ENCODE measurements around the gene PVALEF.

The PVALEF gene

DNA sequence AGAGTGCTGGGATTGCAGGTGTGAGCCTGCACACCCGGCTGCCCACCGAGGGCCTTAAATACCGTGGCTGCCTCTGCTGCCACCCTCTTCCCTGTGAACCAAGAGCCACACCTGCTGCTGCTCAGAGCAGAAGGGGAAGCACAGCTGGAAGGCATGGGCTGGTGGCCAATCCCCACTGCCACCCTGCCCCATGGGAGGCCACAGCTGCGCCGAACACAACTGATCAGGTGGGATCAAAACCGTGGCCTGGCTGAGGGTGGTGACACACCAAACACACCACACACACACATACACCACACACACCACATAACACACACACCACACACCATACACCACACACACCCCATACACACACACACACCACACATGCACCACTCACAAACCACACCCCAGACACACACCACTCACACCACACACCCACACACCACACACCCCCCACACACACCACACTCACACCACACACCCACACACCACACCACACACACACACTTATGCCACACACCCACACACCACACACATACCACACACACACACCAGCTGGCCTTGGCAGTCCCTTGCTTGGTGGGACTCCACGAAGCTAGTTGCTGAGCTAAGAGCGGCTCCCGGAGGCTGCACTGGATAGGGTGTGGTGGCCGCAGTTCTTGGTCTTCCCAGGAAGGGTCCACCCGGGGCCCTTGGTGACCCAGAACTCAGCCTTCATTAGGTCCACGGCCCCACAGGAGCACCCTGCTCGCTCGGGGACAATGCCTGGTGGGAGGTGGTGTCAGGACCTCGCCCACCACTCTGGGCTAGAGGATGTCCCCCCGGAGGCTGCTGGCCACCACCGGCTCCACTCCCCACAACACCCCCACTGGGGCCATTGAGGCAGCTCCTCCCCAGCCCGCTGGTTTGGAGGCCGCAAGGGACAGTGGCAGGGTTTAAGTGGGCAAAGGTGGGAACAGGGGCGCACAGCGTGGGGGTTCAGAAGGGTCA is 42.6 kb downstream of the PVALEF start:
- no peaks in the 10 kb centered on the region for H3K27me3 ChIP-seq (ENCODE audit: control insufficient read depth in 1 of 2, insufficient read depth in 2 of 2, low read length in 2 of 2)
- H3K4me1 ChIP-seq (ENCODE audit: insufficient read depth, low read length): no peaks in the 10 kb centered on the region
- no peaks in the 10 kb centered on the region for H3K9me3 ChIP-seq (ENCODE audit: low read length)
- H3K27ac ChIP-seq (ENCODE audit: low read depth, low read length): no peak overlapping the region
- H3K4me3 ChIP-seq (ENCODE audit: low read depth in 1 of 2, low read length in 2 of 2): no peak overlapping the region
- no peaks in the 10 kb centered on the region for H3K36me3 ChIP-seq (ENCODE audit: insufficient read depth, low read length)
- H3K9ac ChIP-seq (ENCODE audit: low read length): no peak overlapping the region

DNA sequence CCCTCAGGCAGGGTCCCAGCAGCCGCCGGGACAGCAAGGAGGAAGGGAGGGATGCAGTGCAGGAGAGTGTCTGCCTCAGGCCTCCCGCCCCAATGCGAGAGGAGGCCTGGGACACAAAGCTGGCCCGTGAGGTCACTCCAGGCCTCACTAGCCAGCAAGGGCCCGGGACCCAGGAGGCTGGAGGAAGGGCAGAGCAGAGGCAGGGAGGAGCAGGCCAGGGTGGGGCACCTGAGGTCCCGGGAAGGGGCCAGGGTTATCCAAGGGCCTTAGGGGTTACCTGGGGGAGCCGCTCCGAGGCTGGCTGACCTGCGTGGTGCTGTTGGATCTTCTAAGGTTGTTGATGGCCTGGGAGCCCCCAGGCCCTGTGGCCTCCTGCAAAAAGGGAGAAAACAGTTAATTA is 43.3 kb downstream of the PVALEF start:
- no peak overlapping the region for H3K9ac ChIP-seq (ENCODE audit: low read length)
- no peak overlapping the region for H3K4me3 ChIP-seq (ENCODE audit: low read depth in 1 of 2, low read length in 2 of 2)
- no peaks in the 10 kb centered on the region for H3K27me3 ChIP-seq (ENCODE audit: control insufficient read depth in 1 of 2, insufficient read depth in 2 of 2, low read length in 2 of 2)
- no peak overlapping the region for H3K27ac ChIP-seq (ENCODE audit: low read depth, low read length)
- H3K36me3 ChIP-seq (ENCODE audit: insufficient read depth, low read length): no peaks in the 10 kb centered on the region
- H3K9me3 ChIP-seq (ENCODE audit: low read length): no peaks in the 10 kb centered on the region
- no peaks in the 10 kb centered on the region for H3K4me1 ChIP-seq (ENCODE audit: insufficient read depth, low read length)

DNA sequence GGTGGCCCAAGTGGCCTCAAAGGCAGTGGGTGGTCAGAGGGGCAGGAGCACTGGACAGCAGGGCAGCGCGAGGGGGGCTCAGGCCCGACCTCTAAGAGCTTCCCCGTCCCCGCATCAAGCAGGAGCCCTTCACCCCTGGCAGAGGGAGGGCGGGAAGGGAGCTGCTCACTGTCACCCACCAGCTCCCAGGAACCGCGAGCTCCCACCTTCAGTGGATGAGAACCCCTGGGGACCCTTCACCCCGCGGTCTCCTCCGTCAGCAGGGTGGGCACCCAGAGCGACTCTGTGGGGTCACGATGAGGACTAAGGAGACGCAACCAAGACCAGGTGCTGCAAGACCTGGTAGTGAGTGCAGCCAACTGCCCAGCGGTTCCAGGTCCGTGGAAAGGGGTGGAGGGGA is 43.8 kb downstream of the PVALEF start:
- Histone ChIP-seq H3K27me3 (ENCODE audit: control insufficient read depth in 1 of 2, insufficient read depth in 2 of 2, low read length in 2 of 2) (no peaks in the 10 kb centered on the region), H3K36me3 (ENCODE audit: insufficient read depth, low read length) (no peaks in the 10 kb centered on the region), H3K9ac (ENCODE audit: low read length) (no peak overlapping the region), H3K27ac (ENCODE audit: low read depth, low read length) (no peak overlapping the region), H3K4me1 (ENCODE audit: insufficient read depth, low read length) (no peaks in the 10 kb centered on the region), H3K4me3 (ENCODE audit: low read depth in 1 of 2, low read length in 2 of 2) (no peak overlapping the region), H3K9me3 (ENCODE audit: low read length) (no peaks in the 10 kb centered on the region)

DNA sequence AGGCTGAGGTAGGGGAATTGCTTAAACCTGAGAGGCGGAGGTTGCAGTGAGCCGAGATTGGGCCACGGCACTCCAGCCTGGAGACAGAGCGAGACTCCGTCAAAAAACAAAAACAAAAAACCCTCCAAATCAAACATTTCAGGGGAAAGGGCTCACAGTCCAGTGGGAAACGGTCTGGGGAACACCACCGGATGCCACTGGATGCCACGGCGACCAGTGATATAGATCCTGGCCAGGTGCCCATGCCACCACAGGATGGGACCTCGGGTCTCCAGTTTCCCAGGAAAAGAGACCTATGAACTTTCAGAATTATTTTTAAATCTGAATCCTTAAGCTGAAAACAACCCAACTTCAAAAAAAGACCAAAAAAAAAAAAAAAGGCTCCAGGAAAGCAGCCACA is 45.2 kb downstream of the PVALEF start:
- Histone ChIP-seq H3K9ac (ENCODE audit: low read length) (no peak overlapping the region), H3K36me3 (ENCODE audit: insufficient read depth, low read length) (no peaks in the 10 kb centered on the region), H3K4me3 (ENCODE audit: low read depth in 1 of 2, low read length in 2 of 2) (no peak overlapping the region), H3K27ac (ENCODE audit: low read depth, low read length) (no peak overlapping the region), H3K9me3 (ENCODE audit: low read length) (no peaks in the 10 kb centered on the region), H3K4me1 (ENCODE audit: insufficient read depth, low read length) (no peaks in the 10 kb centered on the region), H3K27me3 (ENCODE audit: control insufficient read depth in 1 of 2, insufficient read depth in 2 of 2, low read length in 2 of 2) (no peaks in the 10 kb centered on the region)

DNA sequence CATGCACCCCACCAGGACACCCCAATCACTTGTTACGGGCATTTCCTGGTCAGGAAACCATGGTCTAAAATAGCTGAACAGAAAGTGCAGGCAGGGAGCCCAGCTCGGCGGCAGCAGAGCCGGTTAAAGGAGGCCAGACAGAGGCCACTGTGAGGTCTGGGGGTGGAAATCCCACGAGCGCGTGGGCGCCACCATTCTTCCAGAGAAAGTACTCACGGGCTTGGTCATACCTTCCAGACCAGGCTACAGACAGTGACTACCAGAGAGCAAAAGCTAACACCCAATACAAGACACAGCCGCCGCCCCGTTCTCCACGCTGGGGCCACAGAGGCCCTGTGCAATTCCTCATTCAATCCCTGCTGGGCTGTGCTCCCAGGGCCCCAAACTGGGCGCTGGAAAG is 45.6 kb downstream of the PVALEF start:
- Histone ChIP-seq H3K4me1 (ENCODE audit: insufficient read depth, low read length) (no peaks in the 10 kb centered on the region), H3K36me3 (ENCODE audit: insufficient read depth, low read length) (no peaks in the 10 kb centered on the region), H3K4me3 (ENCODE audit: low read depth in 1 of 2, low read length in 2 of 2) (no peak overlapping the region), H3K27ac (ENCODE audit: low read depth, low read length) (no peak overlapping the region), H3K9me3 (ENCODE audit: low read length) (no peaks in the 10 kb centered on the region), H3K27me3 (ENCODE audit: control insufficient read depth in 1 of 2, insufficient read depth in 2 of 2, low read length in 2 of 2) (no peaks in the 10 kb centered on the region), H3K9ac (ENCODE audit: low read length) (no peak overlapping the region)

DNA sequence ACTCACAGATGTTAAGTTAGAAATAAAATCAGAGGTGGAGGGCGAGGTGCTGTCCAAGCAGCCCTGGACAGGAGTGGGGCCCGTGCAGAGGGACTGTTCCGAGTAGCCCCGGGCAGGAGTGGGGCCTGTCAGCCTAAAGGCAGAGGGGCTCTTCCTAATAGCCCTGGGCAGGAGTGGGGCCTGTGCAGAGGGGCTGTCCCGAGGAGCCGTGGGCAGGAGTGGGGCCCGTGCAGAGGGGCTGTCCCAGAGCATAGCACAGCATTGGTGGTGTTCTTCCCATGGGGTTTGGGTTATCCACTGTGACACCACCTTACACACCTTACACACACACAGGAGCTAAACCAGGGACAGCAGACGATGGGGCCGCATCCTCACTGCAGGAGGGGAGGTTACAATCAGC is 47.1 kb downstream of the PVALEF start:
- no peaks in the 10 kb centered on the region for H3K9me3 ChIP-seq (ENCODE audit: low read length)
- no peak overlapping the region for H3K27ac ChIP-seq (ENCODE audit: low read depth, low read length)
- H3K4me1 ChIP-seq (ENCODE audit: insufficient read depth, low read length): no peaks in the 10 kb centered on the region
- H3K4me3 ChIP-seq (ENCODE audit: low read depth in 1 of 2, low read length in 2 of 2): no peak overlapping the region
- no peaks in the 10 kb centered on the region for H3K36me3 ChIP-seq (ENCODE audit: insufficient read depth, low read length)
- no peaks in the 10 kb centered on the region for H3K27me3 ChIP-seq (ENCODE audit: control insufficient read depth in 1 of 2, insufficient read depth in 2 of 2, low read length in 2 of 2)
- H3K9ac ChIP-seq (ENCODE audit: low read length): no peak overlapping the region

DNA sequence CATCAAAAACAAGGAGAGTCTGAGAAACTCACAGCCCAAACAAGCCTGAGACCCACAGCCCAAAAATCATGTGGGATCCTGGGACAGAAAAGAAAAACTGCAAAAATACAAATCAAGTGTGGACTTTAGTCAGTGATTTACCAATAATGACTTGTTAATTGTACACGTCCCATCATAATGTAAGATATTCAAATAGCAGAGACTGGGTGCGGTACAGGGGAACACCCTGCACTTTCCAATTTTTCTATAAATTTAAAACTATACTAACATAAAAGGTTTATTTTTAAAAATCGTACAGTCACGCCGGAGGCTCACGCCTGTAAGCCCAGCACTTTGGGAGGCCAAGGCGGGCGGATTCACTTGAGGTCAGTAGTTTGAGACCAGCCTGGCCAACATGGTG is 48.7 kb downstream of the PVALEF start:
- Histone ChIP-seq H3K36me3 (ENCODE audit: insufficient read depth, low read length) (no peaks in the 10 kb centered on the region), H3K27me3 (ENCODE audit: control insufficient read depth in 1 of 2, insufficient read depth in 2 of 2, low read length in 2 of 2) (no peaks in the 10 kb centered on the region), H3K9ac (ENCODE audit: low read length) (no peak overlapping the region), H3K4me1 (ENCODE audit: insufficient read depth, low read length) (no peaks in the 10 kb centered on the region), H3K27ac (ENCODE audit: low read depth, low read length) (no peak overlapping the region), H3K4me3 (ENCODE audit: low read depth in 1 of 2, low read length in 2 of 2) (no peak overlapping the region), H3K9me3 (ENCODE audit: low read length) (no peaks in the 10 kb centered on the region)

DNA sequence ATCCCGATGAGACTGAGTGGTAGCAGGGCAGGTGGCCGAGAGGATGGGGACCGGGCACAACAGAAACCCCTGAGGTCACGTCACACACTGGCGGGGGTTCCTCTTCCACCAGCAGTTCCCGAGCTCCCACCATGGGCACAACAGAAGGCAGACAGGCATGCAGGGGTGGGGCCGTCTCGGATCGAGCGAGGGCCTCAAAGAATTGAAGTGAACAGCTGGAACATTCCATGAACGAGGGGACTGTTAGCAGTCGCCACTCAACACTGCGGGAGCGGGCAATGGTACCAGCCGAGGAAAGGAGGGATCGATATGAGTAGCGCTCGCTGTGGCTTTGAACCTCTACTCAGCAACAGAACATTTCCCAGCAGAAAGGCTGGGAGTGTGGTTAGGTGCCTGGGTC is 52.2 kb downstream of the PVALEF start:
- Histone ChIP-seq H3K27ac (ENCODE audit: low read depth, low read length) (no peak overlapping the region), H3K36me3 (ENCODE audit: insufficient read depth, low read length) (no peaks in the 10 kb centered on the region)

DNA sequence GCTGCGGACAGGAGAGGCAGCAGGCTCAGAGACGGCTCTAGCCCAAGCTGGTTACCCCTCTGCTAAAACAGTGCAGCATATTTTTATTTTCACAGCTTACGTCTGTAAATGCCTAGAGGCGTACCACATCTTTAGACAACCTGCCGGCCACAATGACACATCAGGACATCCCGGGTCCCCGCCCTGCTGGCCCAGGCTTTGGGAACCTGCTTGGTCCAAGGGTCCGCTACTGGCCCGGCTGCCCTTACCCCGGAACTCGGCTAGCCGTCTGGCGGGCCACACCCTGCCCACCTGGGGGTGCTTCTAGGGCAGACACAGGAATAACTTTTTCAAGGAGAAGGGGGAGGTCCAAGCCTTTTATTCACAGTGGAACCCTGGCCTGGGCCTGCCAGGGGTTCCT is 53.2 kb downstream of the PVALEF start:
- H3K36me3 ChIP-seq (ENCODE audit: insufficient read depth, low read length): no peaks in the 10 kb centered on the region
- no peaks in the 10 kb centered on the region for H3K27me3 ChIP-seq (ENCODE audit: control insufficient read depth in 1 of 2, insufficient read depth in 2 of 2, low read length in 2 of 2)
- H3K4me3 ChIP-seq (ENCODE audit: low read depth in 1 of 2, low read length in 2 of 2): no peak overlapping the region
- H3K4me1 ChIP-seq (ENCODE audit: insufficient read depth, low read length): peaks cover 14% of the 10 kb centered on the region
- no peaks in the 10 kb centered on the region for H3K9me3 ChIP-seq (ENCODE audit: low read length)
- H3K9ac ChIP-seq (ENCODE audit: low read length): no peak overlapping the region
- H3K27ac ChIP-seq (ENCODE audit: low read depth, low read length): no peak overlapping the region

More for the DNA sequence above, 52.2 kb downstream of the PVALEF start:
- no peaks in the 10 kb centered on the region for H3K27me3 ChIP-seq (ENCODE audit: control insufficient read depth in 1 of 2, insufficient read depth in 2 of 2, low read length in 2 of 2)
- no peaks in the 10 kb centered on the region for H3K9me3 ChIP-seq (ENCODE audit: low read length)
- peaks cover 14% of the 10 kb centered on the region for H3K4me1 ChIP-seq (ENCODE audit: insufficient read depth, low read length)
- H3K9ac ChIP-seq (ENCODE audit: low read length): no peak overlapping the region
- no peak overlapping the region for H3K4me3 ChIP-seq (ENCODE audit: low read depth in 1 of 2, low read length in 2 of 2)

DNA sequence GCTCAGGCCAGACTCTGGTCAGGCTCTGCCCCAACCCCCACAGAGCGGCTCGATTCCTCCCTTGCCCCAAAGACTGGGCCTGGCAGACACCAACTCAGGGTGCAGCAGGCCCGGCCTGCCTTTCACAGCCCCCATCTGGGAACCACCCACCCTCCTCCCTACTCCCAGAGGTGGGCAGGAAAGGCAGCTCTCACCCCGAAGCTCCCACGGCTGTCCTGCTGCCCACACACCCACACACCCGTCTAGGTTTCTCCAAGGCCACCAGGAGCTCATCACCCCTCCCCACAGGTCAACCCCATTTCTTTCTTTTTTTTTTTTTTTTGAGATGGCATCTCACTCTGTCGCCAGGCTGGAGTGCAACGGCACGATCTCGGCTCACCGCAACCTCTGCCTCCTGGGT is 53.7 kb downstream of the PVALEF start:
- Histone ChIP-seq H3K9me3 (ENCODE audit: low read length) (no peaks in the 10 kb centered on the region), H3K27me3 (ENCODE audit: control insufficient read depth in 1 of 2, insufficient read depth in 2 of 2, low read length in 2 of 2) (no peaks in the 10 kb centered on the region), H3K27ac (ENCODE audit: low read depth, low read length) (no peak overlapping the region), H3K4me1 (ENCODE audit: insufficient read depth, low read length) (peaks cover 14% of the 10 kb centered on the region), H3K36me3 (ENCODE audit: insufficient read depth, low read length) (no peaks in the 10 kb centered on the region), H3K9ac (ENCODE audit: low read length) (no peak overlapping the region), H3K4me3 (ENCODE audit: low read depth in 1 of 2, low read length in 2 of 2) (no peak overlapping the region)

DNA sequence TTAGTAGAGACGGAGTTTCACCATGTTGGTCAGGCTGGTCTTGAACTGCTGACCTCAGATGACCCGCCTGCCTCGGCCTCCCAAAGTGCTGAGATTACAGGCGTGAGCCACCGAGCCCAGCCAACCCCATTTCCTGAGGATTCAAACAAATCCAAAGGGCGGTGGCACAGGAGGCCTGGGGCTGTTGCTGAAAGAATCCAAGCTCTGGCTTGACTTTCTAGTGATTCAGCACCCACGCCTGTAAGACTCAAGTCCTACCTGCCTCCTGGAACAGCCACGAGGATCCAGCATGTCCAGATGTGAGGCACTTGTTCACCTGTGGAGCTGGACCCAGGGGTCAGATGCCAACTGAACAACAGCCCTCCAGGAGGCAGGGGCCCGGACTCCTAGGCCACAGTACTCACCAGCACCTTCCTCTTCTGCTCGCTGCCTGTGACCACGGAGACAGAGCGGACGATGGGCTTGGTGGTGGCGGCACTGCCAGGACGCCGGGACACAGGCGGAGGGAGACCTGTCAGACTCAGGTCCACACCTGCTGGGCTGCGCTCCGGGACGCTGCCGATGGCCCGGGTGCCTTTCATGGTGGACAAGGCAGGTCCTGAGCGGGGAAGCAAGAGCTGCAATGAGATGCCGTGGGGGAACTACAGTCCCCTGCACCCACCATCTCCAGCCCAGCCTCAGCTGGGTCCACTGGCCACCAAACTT is 54.3 kb downstream of the PVALEF start:
- no peaks in the 10 kb centered on the region for H3K9me3 ChIP-seq (ENCODE audit: low read length)
- no peak overlapping the region for H3K4me3 ChIP-seq (ENCODE audit: low read depth in 1 of 2, low read length in 2 of 2)
- H3K36me3 ChIP-seq (ENCODE audit: insufficient read depth, low read length): no peaks in the 10 kb centered on the region
- H3K27ac ChIP-seq (ENCODE audit: low read depth, low read length): no peak overlapping the region
- no peak overlapping the region for H3K9ac ChIP-seq (ENCODE audit: low read length)
- H3K4me1 ChIP-seq (ENCODE audit: insufficient read depth, low read length): peaks cover 14% of the 10 kb centered on the region
- H3K27me3 ChIP-seq (ENCODE audit: control insufficient read depth in 1 of 2, insufficient read depth in 2 of 2, low read length in 2 of 2): no peaks in the 10 kb centered on the region

Data from muscle layer of colon (tissue), 2 donors.